AG10803 (cell line): Measurements from ENCODE around the gene CAPN8.

ENCODE experiments used
- DNase-seq: peaks from one replicate; pipeline ENCODE4 v3.0.0; 2010; ENCODE audit warnings: low read depth
- H3K4me3 ChIP-seq: 2 replicates; pipeline ENCODE4 v1.5.1; 2011; ENCODE audit warnings: mild to moderate bottlenecking, low read length, control low read depth
- TF ChIP-seq, protein P1 (sequence below): conservative IDR thresholded peaks from 2 replicates; pipeline ENCODE4 v1.5.1; 2011; ENCODE audit warnings: mild to moderate bottlenecking, low read length, control low read depth, inconsistent platforms

Gene CAPN8

DNA sequence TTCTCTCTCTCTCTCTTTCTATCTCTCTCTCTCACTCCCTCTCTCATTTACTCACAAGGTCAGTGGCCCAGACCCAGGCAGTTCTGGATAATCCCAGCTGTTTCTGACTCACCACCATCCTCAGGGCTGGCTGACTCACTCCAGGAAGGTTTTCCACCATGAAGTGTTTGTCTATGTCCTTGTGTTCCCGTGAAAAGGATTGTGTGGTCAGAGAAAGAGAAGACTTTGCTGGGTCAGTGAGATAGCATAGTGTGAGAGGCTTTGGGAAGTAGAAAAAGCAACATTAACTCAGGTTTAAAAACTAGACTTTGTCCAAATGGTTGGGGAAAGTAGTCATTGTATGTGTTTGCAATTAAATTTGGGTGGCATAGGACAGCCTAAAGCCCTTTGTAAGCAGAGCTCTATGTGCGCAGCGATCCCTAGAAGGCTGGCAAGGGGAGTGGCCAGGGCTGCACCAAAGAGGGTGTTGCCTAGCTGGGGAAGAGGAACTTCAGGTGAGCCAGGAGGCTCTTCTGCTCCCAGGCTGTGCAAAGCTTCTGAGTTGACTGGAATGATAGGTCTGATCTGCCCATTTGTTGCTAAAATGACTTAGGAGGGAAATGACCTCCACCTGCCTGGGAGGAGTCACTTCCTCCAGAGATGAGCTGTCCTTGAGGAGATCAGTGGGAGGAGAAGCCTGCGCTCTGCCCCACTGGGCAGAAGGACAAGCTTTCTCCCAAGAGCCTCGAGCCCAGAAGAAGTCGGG is 41.9 kb upstream of the CAPN8 start:
- H3K4me3 ChIP-seq = peak overlapping the region; percentile 21
- DNase-seq = peak; percentile 97
- TF ChIP-seq, protein P1, sequence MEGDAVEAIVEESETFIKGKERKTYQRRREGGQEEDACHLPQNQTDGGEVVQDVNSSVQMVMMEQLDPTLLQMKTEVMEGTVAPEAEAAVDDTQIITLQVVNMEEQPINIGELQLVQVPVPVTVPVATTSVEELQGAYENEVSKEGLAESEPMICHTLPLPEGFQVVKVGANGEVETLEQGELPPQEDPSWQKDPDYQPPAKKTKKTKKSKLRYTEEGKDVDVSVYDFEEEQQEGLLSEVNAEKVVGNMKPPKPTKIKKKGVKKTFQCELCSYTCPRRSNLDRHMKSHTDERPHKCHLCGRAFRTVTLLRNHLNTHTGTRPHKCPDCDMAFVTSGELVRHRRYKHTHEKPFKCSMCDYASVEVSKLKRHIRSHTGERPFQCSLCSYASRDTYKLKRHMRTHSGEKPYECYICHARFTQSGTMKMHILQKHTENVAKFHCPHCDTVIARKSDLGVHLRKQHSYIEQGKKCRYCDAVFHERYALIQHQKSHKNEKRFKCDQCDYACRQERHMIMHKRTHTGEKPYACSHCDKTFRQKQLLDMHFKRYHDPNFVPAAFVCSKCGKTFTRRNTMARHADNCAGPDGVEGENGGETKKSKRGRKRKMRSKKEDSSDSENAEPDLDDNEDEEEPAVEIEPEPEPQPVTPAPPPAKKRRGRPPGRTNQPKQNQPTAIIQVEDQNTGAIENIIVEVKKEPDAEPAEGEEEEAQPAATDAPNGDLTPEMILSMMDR = no peak

DNA sequence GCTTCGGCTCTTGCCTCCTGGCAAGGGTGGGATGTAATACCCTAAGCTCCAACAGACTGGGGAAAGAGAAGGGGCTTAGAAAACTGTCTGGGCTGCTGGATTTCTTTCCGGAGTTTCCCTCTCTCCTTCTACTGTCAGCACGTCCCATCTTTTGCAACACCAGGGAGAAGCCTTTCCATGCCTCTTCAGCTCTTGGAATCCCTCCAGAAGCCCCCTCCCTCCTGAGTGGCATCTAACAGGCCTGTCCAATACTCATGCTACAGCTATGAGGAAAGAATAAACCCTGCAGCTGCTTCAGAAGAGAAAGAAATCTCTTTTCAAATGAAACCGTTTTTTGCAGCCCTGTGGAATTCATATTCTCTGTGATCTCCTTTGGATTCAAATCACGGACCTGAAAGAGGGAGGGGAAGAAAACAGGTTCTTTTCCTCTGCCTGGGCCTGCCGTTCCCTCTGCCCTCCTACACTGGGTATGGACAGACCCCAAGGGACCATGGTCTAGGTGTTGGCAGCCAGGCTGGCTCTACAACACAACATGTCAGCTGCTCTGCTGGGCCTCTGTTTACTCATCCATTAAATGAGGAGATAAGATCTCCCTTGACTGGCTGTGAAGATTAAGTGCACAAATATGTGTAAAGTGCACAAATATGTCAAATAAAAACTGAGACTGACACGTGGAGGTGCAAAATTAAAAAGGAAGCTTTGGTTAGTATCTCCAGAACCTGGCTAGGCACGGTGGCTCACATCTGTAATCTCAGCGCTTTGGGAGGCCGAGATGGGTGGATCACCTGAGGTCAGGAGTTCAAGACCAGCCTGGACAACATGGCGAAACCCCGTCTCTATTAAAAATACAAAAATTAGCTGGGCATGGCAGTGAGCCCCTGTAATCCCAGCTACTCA is 40.8 kb upstream of the CAPN8 start:
- peak; percentile 92 for DNase-seq
- TF ChIP-seq, protein P1 = no peak
- peak overlapping the region; percentile 21 for H3K4me3 ChIP-seq

DNA sequence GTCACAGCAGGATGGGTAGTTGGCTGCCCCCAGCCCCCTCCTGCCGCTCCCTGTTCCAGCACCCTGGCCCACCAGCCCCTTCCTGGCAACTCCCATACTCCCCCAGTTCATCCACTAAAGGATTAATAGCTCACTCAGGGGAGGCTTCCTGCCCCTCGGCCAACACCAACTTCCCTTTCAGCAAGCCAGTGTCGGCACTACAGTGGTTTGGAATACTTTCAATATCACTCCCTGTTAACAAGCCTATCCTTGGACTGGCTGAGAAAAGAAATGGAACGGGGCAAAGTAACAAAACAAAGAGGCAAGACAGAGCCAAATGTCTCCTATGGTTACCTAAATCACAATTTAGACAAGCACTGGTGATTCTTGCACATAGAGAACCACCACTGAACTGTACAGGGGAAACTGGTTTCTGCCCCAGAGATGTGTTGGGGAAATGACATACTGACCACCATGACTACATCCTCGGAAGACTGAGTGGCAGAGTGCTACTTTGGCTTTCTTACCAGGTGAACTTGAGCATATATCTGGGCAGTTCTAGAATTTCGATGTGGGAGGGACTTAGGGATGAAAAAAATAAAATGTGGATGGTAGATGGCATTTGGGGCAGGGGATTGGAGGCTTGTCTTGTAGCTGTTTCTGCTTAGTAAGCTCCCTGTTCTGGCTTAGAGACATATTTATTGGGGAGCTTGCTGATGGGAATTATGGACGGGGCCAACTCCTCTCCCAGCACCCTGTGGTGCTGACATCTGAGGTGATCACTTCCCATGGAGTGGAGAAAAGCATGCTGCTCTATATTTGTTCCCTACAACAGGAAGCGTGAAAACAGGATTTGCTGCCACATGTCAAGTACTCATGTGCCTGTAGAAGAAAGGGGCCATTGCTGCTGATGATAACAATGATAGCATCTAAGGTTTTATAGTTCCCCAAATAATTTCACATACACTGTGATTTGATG is 39.7 kb upstream of the CAPN8 start:
- TF ChIP-seq, protein P1 = no peak
- no peak overlapping the region for H3K4me3 ChIP-seq
- DNase-seq = peak; percentile 57

DNA sequence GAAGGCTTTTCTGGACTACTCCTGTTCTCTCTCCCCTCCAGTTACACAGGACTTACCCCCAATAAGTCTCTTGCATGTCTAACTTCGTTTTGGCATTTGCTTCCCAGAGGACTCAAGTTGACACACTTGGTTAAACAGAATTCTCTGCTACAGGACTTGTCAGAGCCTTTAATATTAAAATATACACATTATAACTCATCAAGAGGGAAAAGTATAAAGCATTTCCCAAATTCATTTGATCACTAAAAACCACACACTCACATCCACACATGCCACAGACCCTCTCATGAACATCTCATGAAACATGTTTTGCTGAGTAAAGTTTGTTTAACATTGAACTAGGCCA is 38.1 kb upstream of the CAPN8 start:
- TF ChIP-seq, protein P1 = no peak

DNA sequence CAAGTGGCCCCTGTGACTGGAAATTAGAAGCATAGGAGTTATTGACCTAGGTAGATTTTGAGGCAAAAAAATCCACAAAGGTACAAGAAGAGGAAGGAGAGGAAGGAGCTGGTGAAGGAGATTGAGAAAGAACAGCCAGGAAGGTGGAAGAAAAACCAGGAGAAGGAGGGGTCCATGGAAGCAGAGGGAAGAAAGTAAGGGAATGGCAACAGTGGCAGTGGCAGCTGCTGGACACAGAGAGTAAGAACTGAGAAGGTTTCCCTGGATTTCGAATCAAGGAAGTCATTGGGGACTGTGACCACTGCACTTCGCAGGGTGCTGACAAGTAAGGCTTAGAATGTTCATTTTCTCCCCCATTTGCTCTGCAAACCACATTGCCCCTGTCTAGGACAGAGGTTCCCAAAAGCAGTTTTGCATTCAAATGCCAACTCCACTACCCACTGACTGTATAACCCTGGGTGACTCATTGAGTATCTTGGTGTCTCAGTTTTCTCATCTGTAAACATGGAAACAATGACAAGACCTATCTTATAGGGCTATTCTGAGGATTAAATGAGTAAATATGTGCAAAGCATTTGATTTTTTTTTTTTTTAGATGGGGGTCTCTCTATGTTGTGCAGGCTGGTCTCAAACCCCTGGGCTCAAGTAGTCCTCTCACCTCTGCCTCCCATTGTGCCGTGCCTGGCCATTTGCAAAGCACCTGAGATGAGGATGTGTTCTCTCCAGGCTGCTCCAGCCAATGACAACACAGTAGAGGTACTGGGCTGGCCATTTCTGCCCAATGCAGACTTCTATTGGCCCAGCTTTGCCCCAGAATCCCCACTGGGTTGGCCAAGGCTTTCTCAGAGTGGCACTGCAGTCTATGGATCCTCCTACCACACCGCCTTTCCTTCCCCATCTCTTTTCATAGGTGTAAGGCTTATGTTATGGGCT is 37.5 kb upstream of the CAPN8 start:
- peak overlapping the region; percentile 50 for H3K4me3 ChIP-seq
- peak; percentile 61 for DNase-seq
- TF ChIP-seq, protein P1 = no peak

More for the DNA sequence above, 38.1 kb upstream of the CAPN8 start:
- DNase-seq = no peak
- H3K4me3 ChIP-seq = no peak overlapping the region
